Activated naive CD8-positive, alpha-beta T cell treated with anti-CD3 and anti-CD28 coated beads, Interleukin-2, amount 50 U/mL, for 24 hours (primary cell): ENCODE measurements around the gene IKZF1.

Source experiments
- ATAC-seq: fragments of 150-1000 bp; cut with Tn5 transposase; one replicate; pipeline ENCODE4 v1.10.0; 2021
- DNase-seq: peaks from one replicate; pipeline ENCODE4 v3.0.0; 2021
- H3K27ac Mint-ChIP-seq: one replicate; pipeline ENCODE4 v1.8.0; 2021; ENCODE audit warnings: mild to moderate bottlenecking, mixed read lengths
- H3K27me3 Mint-ChIP-seq: one replicate; pipeline ENCODE4 v1.8.0; 2021; ENCODE audit warnings: mixed read lengths
- H3K36me3 Mint-ChIP-seq: one replicate; pipeline ENCODE4 v1.8.0; 2021; ENCODE audit warnings: low read depth, mixed read lengths
- H3K4me1 Mint-ChIP-seq: one replicate; pipeline ENCODE4 v1.8.0; 2021; ENCODE audit warnings: mixed read lengths
- H3K4me3 Mint-ChIP-seq: one replicate; pipeline ENCODE4 v1.8.0; 2021; ENCODE audit warnings: mild to moderate bottlenecking, moderate library complexity, mixed read lengths
- H3K9me3 Mint-ChIP-seq: one replicate; pipeline ENCODE4 v1.8.0; 2021; ENCODE audit warnings: mixed read lengths

Gene IKZF1

DNA sequence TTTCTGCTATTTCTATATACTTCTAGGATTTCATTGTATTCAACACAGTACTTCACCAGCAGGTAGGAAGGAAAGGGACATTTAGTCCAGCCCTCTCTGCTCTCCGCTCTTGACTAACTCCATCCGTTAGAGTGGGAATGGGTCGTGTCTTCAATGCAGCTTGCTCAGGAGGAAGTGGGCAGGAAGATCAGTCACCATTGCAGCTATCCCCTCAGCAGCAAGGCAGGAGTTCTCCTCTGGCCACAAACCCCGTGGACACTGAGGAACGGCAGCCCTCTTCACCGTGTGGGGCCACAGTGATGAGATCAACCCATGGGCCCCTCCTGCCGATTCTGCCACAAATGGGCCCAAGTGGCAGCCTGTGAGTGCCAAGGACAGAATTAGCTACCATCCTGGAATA, 30.2 kb upstream of the IKZF1 start:
- ATAC-seq = no peak
- peaks cover 82% of the 10 kb centered on the region for H3K4me1 Mint-ChIP-seq

GRCh38 chr7:50275430-50275829, 29.1 kb upstream of the IKZF1 start:
- peaks cover 73% of the 10 kb centered on the region for H3K4me1 Mint-ChIP-seq
- no peaks in the 10 kb centered on the region for H3K9me3 Mint-ChIP-seq
- no peak overlapping the region for H3K4me3 Mint-ChIP-seq
- no peak for ATAC-seq
- no peak for DNase-seq
- no peak overlapping the region for H3K27ac Mint-ChIP-seq
- no peaks in the 10 kb centered on the region for H3K27me3 Mint-ChIP-seq
- peaks cover 3% of the 10 kb centered on the region for H3K36me3 Mint-ChIP-seq

More for the DNA sequence above, 30.2 kb upstream of the IKZF1 start:
- Mint-ChIP-seq H3K36me3 (peaks cover 2% of the 10 kb centered on the region), H3K4me3 (peak overlapping the region; percentile 48), H3K27me3 (no peaks in the 10 kb centered on the region), H3K27ac (peak overlapping the region; percentile 50), H3K9me3 (no peaks in the 10 kb centered on the region)
- no peak for DNase-seq

GRCh38 chr7:50276483-50276882, 28.0 kb upstream of the IKZF1 start:
- Mint-ChIP-seq H3K36me3 (peaks cover 3% of the 10 kb centered on the region), H3K4me3 (no peak overlapping the region), H3K27ac (no peak overlapping the region), H3K4me1 (peaks cover 76% of the 10 kb centered on the region), H3K27me3 (no peaks in the 10 kb centered on the region), H3K9me3 (no peaks in the 10 kb centered on the region)
- DNase-seq = no peak
- no peak for ATAC-seq

DNA sequence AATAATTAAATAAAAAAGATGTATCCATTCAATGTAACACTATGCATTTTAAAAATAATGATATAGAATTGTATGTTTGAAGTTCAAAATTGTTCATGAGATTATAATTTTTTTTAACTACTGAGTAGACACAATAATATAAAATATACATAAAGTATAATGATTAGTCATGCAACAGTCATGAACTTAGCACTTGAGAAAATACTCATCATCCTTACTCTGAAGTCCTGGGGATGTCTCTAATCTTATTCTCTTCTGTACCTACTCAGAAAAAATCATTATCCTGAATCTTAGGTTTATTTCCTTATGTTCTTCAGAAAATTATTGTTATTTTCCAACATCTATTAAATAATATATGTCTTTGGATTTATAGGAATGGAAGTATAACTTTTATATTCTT, 26.4 kb upstream of the IKZF1 start:
- ATAC-seq (no peak), DNase-seq (no peak)
- no peak overlapping the region for H3K27ac Mint-ChIP-seq
- H3K9me3 Mint-ChIP-seq = no peaks in the 10 kb centered on the region
- peaks cover 78% of the 10 kb centered on the region for H3K4me1 Mint-ChIP-seq
- H3K36me3 Mint-ChIP-seq = peaks cover 3% of the 10 kb centered on the region
- H3K27me3 Mint-ChIP-seq = no peaks in the 10 kb centered on the region
- no peak overlapping the region for H3K4me3 Mint-ChIP-seq

GRCh38 chr7:50281680-50282445, 22.7 kb upstream of the IKZF1 start:
- Mint-ChIP-seq H3K27me3 (no peaks in the 10 kb centered on the region), H3K27ac (peak overlapping the region; percentile 91), H3K4me3 (peak overlapping the region; percentile 63), H3K36me3 (peaks cover 3% of the 10 kb centered on the region), H3K9me3 (no peaks in the 10 kb centered on the region), H3K4me1 (peaks cover 83% of the 10 kb centered on the region)
- peak; percentile 39 for ATAC-seq
- DNase-seq = no peak

- Mint-ChIP-seq H3K9me3 (no peaks in the 10 kb centered on the region), H3K4me3 (peak overlapping the region; percentile 63), H3K36me3 (peaks cover 3% of the 10 kb centered on the region), H3K27me3 (no peaks in the 10 kb centered on the region), H3K4me1 (peaks cover 86% of the 10 kb centered on the region), H3K27ac (peak overlapping the region; percentile 91)
- ATAC-seq (peak; percentile 30), DNase-seq (no peak)
These were observed 21.5 kb upstream of the IKZF1 start for GRCh38 chr7:50282813-50283605.

DNA sequence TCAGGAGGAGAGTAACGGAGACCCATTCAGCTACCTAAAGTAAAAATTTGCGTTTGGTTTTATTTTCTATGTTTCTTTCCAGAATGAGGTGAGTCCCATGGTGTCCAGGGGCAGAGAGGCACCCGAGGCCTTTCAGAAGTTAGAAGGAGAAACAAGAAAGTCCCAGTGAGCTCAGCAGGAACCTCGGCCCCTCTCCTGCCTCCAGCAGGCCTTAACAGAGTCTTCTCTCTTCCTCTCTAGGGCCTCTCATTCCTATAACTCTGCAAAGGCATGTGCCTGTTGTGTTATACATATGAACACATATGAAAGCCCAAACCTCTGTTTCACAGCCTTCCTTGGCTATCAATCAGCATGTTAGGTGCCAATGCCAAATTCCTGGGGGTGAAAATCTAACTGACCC, 20.8 kb upstream of the IKZF1 start:
- Mint-ChIP-seq H3K9me3 (no peaks in the 10 kb centered on the region), H3K27ac (peak overlapping the region; percentile 78), H3K4me1 (peaks cover 83% of the 10 kb centered on the region), H3K4me3 (no peak overlapping the region), H3K36me3 (peaks cover 3% of the 10 kb centered on the region), H3K27me3 (no peaks in the 10 kb centered on the region)
- no peak for ATAC-seq
- no peak for DNase-seq

- ATAC-seq (peak; percentile 53), DNase-seq (no peak)
- no peak overlapping the region for H3K4me3 Mint-ChIP-seq
- no peaks in the 10 kb centered on the region for H3K27me3 Mint-ChIP-seq
- peaks cover 3% of the 10 kb centered on the region for H3K36me3 Mint-ChIP-seq
- H3K9me3 Mint-ChIP-seq = no peaks in the 10 kb centered on the region
- H3K4me1 Mint-ChIP-seq = peaks cover 77% of the 10 kb centered on the region
- peak overlapping the region; percentile 78 for H3K27ac Mint-ChIP-seq
These were observed 20.2 kb upstream of the IKZF1 start for GRCh38 chr7:50284296-50284695.

DNA sequence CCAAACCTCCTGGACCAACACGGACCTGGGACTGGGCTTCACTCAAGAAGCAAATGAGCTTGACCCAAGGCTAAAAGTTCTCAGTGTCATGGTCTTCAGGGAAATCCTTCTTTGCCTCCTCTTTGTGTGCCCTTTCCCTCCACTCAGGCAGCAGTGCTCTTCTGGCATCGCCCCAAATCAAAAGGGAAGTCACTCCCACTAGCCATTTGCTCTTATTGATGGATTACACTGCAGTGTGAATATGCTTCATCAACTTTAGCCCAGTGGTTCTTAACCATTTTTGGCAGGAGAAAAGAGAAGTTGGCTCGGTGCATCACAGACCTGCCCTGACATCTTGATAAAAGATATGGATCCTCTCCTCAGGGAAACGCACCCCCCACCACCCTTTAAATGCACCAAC, 19.2 kb upstream of the IKZF1 start:
- Mint-ChIP-seq H3K36me3 (no peaks in the 10 kb centered on the region), H3K27me3 (no peaks in the 10 kb centered on the region), H3K9me3 (no peaks in the 10 kb centered on the region), H3K4me1 (peaks cover 75% of the 10 kb centered on the region), H3K27ac (no peak overlapping the region), H3K4me3 (no peak overlapping the region)
- DNase-seq (no peak), ATAC-seq (no peak)

DNA sequence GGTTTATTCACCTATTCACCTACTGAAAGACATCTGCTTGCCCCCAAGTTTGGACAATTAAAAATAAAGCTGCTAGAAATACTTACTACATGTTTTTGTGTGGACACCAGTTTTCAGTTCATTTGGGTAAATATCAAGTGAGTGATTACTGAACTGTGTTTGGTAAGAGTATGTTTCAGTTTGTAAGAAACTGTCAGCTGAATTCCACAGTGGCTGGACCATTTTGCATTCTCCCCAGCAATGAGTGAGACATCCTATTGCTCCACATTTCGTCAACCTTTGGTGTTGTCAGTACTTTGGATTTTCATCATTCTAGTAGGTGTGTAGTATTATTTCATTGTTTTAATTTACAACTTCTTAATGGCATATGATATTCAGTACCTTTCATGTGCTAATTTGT, 17.4 kb upstream of the IKZF1 start:
- Mint-ChIP-seq H3K9me3 (no peaks in the 10 kb centered on the region), H3K4me3 (no peak overlapping the region), H3K36me3 (no peaks in the 10 kb centered on the region), H3K4me1 (peaks cover 70% of the 10 kb centered on the region), H3K27me3 (no peaks in the 10 kb centered on the region), H3K27ac (no peak overlapping the region)
- DNase-seq (no peak), ATAC-seq (no peak)

- H3K27ac Mint-ChIP-seq = peak overlapping the region; percentile 88
These were observed 12.3 kb upstream of the IKZF1 start for GRCh38 chr7:50292165-50292757.

GRCh38 chr7:50292763-50293162, 11.8 kb upstream of the IKZF1 start:
- ATAC-seq (peak; percentile 97), DNase-seq (no peak)
- Mint-ChIP-seq H3K36me3 (no peaks in the 10 kb centered on the region), H3K27ac (peak overlapping the region; percentile 88), H3K4me1 (peaks cover 48% of the 10 kb centered on the region), H3K9me3 (no peaks in the 10 kb centered on the region), H3K27me3 (no peaks in the 10 kb centered on the region), H3K4me3 (peak overlapping the region; percentile 55)

More at GRCh38 chr7:50292165-50292757, 12.3 kb upstream of the IKZF1 start:
- DNase-seq (no peak), ATAC-seq (peak; percentile 61)
- Mint-ChIP-seq H3K4me3 (peak overlapping the region; percentile 55), H3K9me3 (no peaks in the 10 kb centered on the region), H3K4me1 (peaks cover 51% of the 10 kb centered on the region), H3K27me3 (no peaks in the 10 kb centered on the region), H3K36me3 (no peaks in the 10 kb centered on the region)

- H3K4me1 Mint-ChIP-seq = peaks cover 51% of the 10 kb centered on the region
- no peak overlapping the region for H3K4me3 Mint-ChIP-seq
These were observed 10.9 kb upstream of the IKZF1 start for GRCh38 chr7:50293509-50294179.

GRCh38 chr7:50295133-50295532, 9.4 kb upstream of the IKZF1 start:
- no peak for DNase-seq
- Mint-ChIP-seq H3K4me3 (no peak overlapping the region), H3K9me3 (no peaks in the 10 kb centered on the region), H3K4me1 (peaks cover 59% of the 10 kb centered on the region), H3K27me3 (no peaks in the 10 kb centered on the region), H3K27ac (no peak overlapping the region), H3K36me3 (no peaks in the 10 kb centered on the region)
- ATAC-seq = no peak

More at GRCh38 chr7:50293509-50294179, 10.9 kb upstream of the IKZF1 start:
- H3K36me3 Mint-ChIP-seq = no peaks in the 10 kb centered on the region
- H3K27me3 Mint-ChIP-seq = no peaks in the 10 kb centered on the region
- peak overlapping the region; percentile 88 for H3K27ac Mint-ChIP-seq
- no peak for ATAC-seq
- DNase-seq = no peak
- H3K9me3 Mint-ChIP-seq = no peaks in the 10 kb centered on the region
